ENCODE measurements around the gene COL4A2.

GRCh38 chr13:110538632-110539031 lies 231.5 kb downstream of the COL4A2 start:
- TF ChIP-seq CTCF (IDR thresholded peaks at IDR 0.05) (no peak), EZH2 (IDR thresholded peaks at IDR 0.05; ENCODE audit: borderline replicate concordance, insufficient read depth, low read depth, low read length, poor library complexity, severe bottlenecking) (no peak)

Measured in B cell (primary cell).